K562 (cell line): ENCODE results near the gene HNRNPA2B1. TPM values are rescaled to one million over a fixed set of nuclear protein-coding genes. Genes with fewer than 3 reads are reported as not detected.

ENCODE experiments used
- BCL6 ChIP-seq: fragments of 250-450 bp; sonication (Bioruptor Pico); IDR thresholded peaks from 2 replicates; pipeline ENCODE4 v1.4.0; 2020
- CREB1 ChIP-seq, 2 experiments: sonication (generic) in 1 of 2; formaldehyde crosslinking in 1 of 2; IDR thresholded peaks; 2 replicates each; pipeline versions ENCODE4 v1.6.1 to v1.8.0; 2012 to 2022; ENCODE audit warnings: inconsistent platforms in 1 of 2, mild to moderate bottlenecking in 1 of 2, missing genetic modification reagents in 1 of 2, moderate library complexity in 1 of 2
- CREB3L1 ChIP-seq: fragments of 450-650 bp; IDR thresholded peaks from 2 replicates; pipeline ENCODE4 v1.6.1; 2014; ENCODE audit warnings: low read depth, mild to moderate bottlenecking, moderate library complexity, borderline replicate concordance
- CREBBP ChIP-seq: IDR thresholded peaks from one replicate; pipeline ENCODE4 v1.6.1; 2012; ENCODE audit warnings: low read depth, mild to moderate bottlenecking, control low read depth, inconsistent platforms, low read length
- EZH2 ChIP-seq: IDR thresholded peaks from 2 replicates; pipeline ENCODE4 v1.6.1; 2012; ENCODE audit warnings: low read depth, mild to moderate bottlenecking, inconsistent platforms, low read length, borderline replicate concordance
- FOXK2 ChIP-seq, 2 experiments: fragments of 450-650 bp; IDR thresholded peaks in 1 of 2; conservative IDR thresholded peaks in 1 of 2; 2 replicates each; pipeline ENCODE4 v1.6.1; 2016; ENCODE audit warnings: low read depth in 2 of 2, mild to moderate bottlenecking in 1 of 2
- KLF1 ChIP-seq: fragments of 450-650 bp; IDR thresholded peaks from 2 replicates; pipeline ENCODE4 v1.6.1; 2016; ENCODE audit warnings: missing genetic modification characterization, missing compliant biosample characterization
- NFIC ChIP-seq: fragments of 450-650 bp; IDR thresholded peaks from 2 replicates; pipeline ENCODE4 v1.6.1; 2017; ENCODE audit warnings: mild to moderate bottlenecking, inconsistent platforms
- NR2C2 ChIP-seq, 2 experiments: fragments of 200-800 bp in 1 of 2; sonication (Bioruptor generic) in 1 of 2; sonication (generic) in 1 of 2; formaldehyde crosslinking in 1 of 2; IDR thresholded peaks; 2 replicates each; pipeline versions ENCODE4 v1.6.1 to v1.8.0; 2016 to 2022; ENCODE audit warnings: mild to moderate bottlenecking in 1 of 2, missing compliant biosample characterization in 1 of 2, missing genetic modification characterization in 1 of 2, missing genetic modification reagents in 1 of 2
- PPARD ChIP-seq: fragments of 250-450 bp; sonication (Bioruptor Pico); IDR thresholded peaks from 2 replicates; pipeline ENCODE4 v1.8.0; 2022; ENCODE audit warnings: inconsistent platforms, mild to moderate bottlenecking, moderate library complexity
- PURB ChIP-seq: sonication (generic); formaldehyde crosslinking; IDR thresholded peaks from 2 replicates; pipeline ENCODE4 v1.9.0; 2021; ENCODE audit warnings: low read depth, mild to moderate bottlenecking, missing genetic modification reagents
- RERE ChIP-seq: sonication (generic); formaldehyde crosslinking; IDR thresholded peaks from 2 replicates; pipeline ENCODE4 v1.8.0; 2023; ENCODE audit warnings: missing genetic modification reagents, mild to moderate bottlenecking, borderline replicate concordance
- RFX1 ChIP-seq: fragments of 450-650 bp; IDR thresholded peaks from 2 replicates; pipeline ENCODE4 v1.6.1; 2016; ENCODE audit warnings: mild to moderate bottlenecking, moderate library complexity
- RFX7 ChIP-seq: fragments of 250-450 bp; sonication (Bioruptor Pico); IDR thresholded peaks from 2 replicates; pipeline ENCODE4 v1.5.1; 2021; ENCODE audit warnings: mild to moderate bottlenecking
- SIN3B ChIP-seq: fragments of 450-650 bp; IDR thresholded peaks from 2 replicates; pipeline ENCODE4 v1.6.1; 2017; ENCODE audit warnings: low read depth, mild to moderate bottlenecking, moderate library complexity
- SUPT5H ChIP-seq: fragments of 450-650 bp; IDR thresholded peaks from 2 replicates; pipeline ENCODE4 v1.6.1; 2016
- TAL1 ChIP-seq: fragments of 450-650 bp; IDR thresholded peaks from 2 replicates; pipeline ENCODE4 v1.6.1; 2016; ENCODE audit warnings: mild to moderate bottlenecking
- ZNF140 ChIP-seq: fragments of 250-450 bp; sonication (Bioruptor Pico); IDR thresholded peaks from 2 replicates; pipeline ENCODE4 v1.8.0; 2021; ENCODE audit warnings: moderate library complexity, mild to moderate bottlenecking, inconsistent platforms
- ZNF740 ChIP-seq, 3 experiments: fragments of 200-800 bp in 1 of 3; sonication (Bioruptor generic) in 1 of 3; sonication (generic) in 1 of 3; formaldehyde crosslinking in 1 of 3; IDR thresholded peaks; 2 replicates each; pipeline versions ENCODE4 v1.6.1 to v1.8.0; 2016 to 2022; ENCODE audit warnings: mild to moderate bottlenecking in 2 of 3, missing compliant biosample characterization in 2 of 3, missing genetic modification characterization in 2 of 3, missing genetic modification reagents in 1 of 3
- polyA plus RNA-seq, 8 experiments: library from polyadenylated mRNA; depleted of rRNA in 4 of 8; stranded (reverse) in 5 of 8; unstranded in 3 of 8; fragments of >200 nt; fragmentation: Nextera tagmentation in 2 of 8; fragmentation: Illumina TruSeq in 1 of 8; extraction: Ambion mirVana in 2 of 8; extraction: Trizol in 1 of 8; gene quantifications; 2 replicates each; pipeline versions ENCODE4 v1.2.1 to v1.2.3, GENCODE V29; 2011 to 2014; ENCODE audit warnings: inconsistent platforms in 1 of 8, missing spikeins in 1 of 8
- total RNA-seq, 7 experiments: library from RNA; depleted of rRNA in 6 of 7; stranded (reverse); fragments of >200 nt in 6 of 7; fragmentation: Illumina TruSeq in 2 of 7; extraction: Trizol in 2 of 7; gene quantifications; 2 replicates each; pipeline versions ENCODE4 v1.2.1 to v1.2.3, GENCODE V29; 2011 to 2021; ENCODE audit warnings: low replicate concordance in 1 of 7

The HNRNPA2B1 gene
- total and polyA plus RNA-seq, 9 of the 15 experiments (the other 6 are each of a cell fraction or from before 2014, with no cell fraction given): 630 to 1,989 (median 865) TPM

GRCh38 chr7:26151953-26152781 is 48.4 kb downstream of the HNRNPA2B1 start, which contains the start of gene NFE2L3 (continued):
- no peak for TF ChIP-seq TAL1
- TF ChIP-seq CREB3L1: no peak
- no peak for TF ChIP-seq FOXK2 (conservative IDR thresholded peaks at IDR 0.05 in 1 of 2, IDR thresholded peaks at IDR 0.05 in 1 of 2; ENCODE audit: low read depth in 2 of 2)
- no peak for TF ChIP-seq RERE (CRISPR knock-in tag)
- peak; percentile 30; the same call in 1 of the 2 replicates for TF ChIP-seq SIN3B
- TF ChIP-seq BCL6 (CRISPR knock-in tag): 0 out of 2 replicates have a peak, but pooled peaks have one; percentile 44
- TF ChIP-seq RFX1: no peak
- TF ChIP-seq RFX7 (CRISPR knock-in tag): no peak
- no peak for TF ChIP-seq EZH2
- TF ChIP-seq CREB1 (IDR thresholded peaks at IDR 0.05): no peak
- TF ChIP-seq CREB1 (CRISPR knock-in tag; IDR thresholded peaks at IDR 0.05): no peak
- TF ChIP-seq PURB (CRISPR knock-in tag): no peak
- TF ChIP-seq CREBBP: no peak
- TF ChIP-seq PPARD: no peak
- TF ChIP-seq NR2C2 (CRISPR knock-in tag; IDR thresholded peaks at IDR 0.05): no peak
- peak; percentile 46; the same call in 1 of the 2 replicates for TF ChIP-seq NR2C2 (tag; IDR thresholded peaks at IDR 0.05)
- TF ChIP-seq ZNF740 (CRISPR knock-in tag; IDR thresholded peaks at IDR 0.05): no peak
- no peak for TF ChIP-seq ZNF740 (tag; IDR thresholded peaks at IDR 0.05)
- peak; percentile 55 for TF ChIP-seq SUPT5H
- TF ChIP-seq NFIC: 0 out of 2 replicates have a peak, but pooled peaks have one; percentile 6
- TF ChIP-seq KLF1 (tag): no peak
- TF ChIP-seq ZNF140 (CRISPR knock-in tag): no peak
